H9 (cell line): Measurements from ENCODE around the gene DPM2. TPM values are rescaled to one million over a fixed set of nuclear protein-coding genes. Genes with fewer than 3 reads are reported as not detected.

ENCODE experiments used
- DNase-seq: peaks from one replicate; pipeline ENCODE4 v3.0.0-alpha.2; 2017
- H2AFZ ChIP-seq: one replicate; pipeline ENCODE4 v1.6.1; 2013; ENCODE audit warnings: mild to moderate bottlenecking, low read length, control low read depth, moderate library complexity
- H2AK5ac ChIP-seq: 2 replicates; pipeline ENCODE4 v1.6.1; 2013; ENCODE audit warnings: low read length, control low read depth, mixed read lengths; ENCODE audit not compliant: insufficient read length
- H2BK120ac ChIP-seq: one replicate; pipeline ENCODE4 v1.6.1; 2013; ENCODE audit warnings: low read depth, mild to moderate bottlenecking, low read length, control low read depth, inconsistent platforms; ENCODE audit not compliant: poor library complexity, severe bottlenecking
- H2BK12ac ChIP-seq: 2 replicates; pipeline ENCODE4 v1.6.1; 2013; ENCODE audit warnings: low read length, control low read depth, mixed read lengths, low read depth; ENCODE audit not compliant: insufficient read length
- H2BK15ac ChIP-seq: 2 replicates; pipeline ENCODE4 v1.6.1; 2013; ENCODE audit warnings: low read depth, low read length, control low read depth
- H2BK20ac ChIP-seq: one replicate; pipeline ENCODE4 v1.6.1; 2013; ENCODE audit warnings: low read depth, mild to moderate bottlenecking, low read length, control low read depth, inconsistent platforms; ENCODE audit not compliant: poor library complexity, severe bottlenecking
- H2BK5ac ChIP-seq: 2 replicates; pipeline ENCODE4 v1.6.1; 2013; ENCODE audit warnings: low read length, control low read depth, mixed read lengths; ENCODE audit not compliant: insufficient read length
- H3K14ac ChIP-seq: 2 replicates; pipeline ENCODE4 v1.6.1; 2013; ENCODE audit warnings: low read length, control low read depth; ENCODE audit not compliant: insufficient read depth
- H3K18ac ChIP-seq: 2 replicates; pipeline ENCODE4 v1.6.1; 2013; ENCODE audit warnings: low read depth, mild to moderate bottlenecking, mixed read lengths, low read length, control low read depth; ENCODE audit not compliant: insufficient read length
- H3K23ac ChIP-seq: 2 replicates; pipeline ENCODE4 v1.6.1; 2013; ENCODE audit warnings: low read length, control low read depth, mixed read lengths, low read depth; ENCODE audit not compliant: insufficient read length
- H3K23me2 ChIP-seq: 2 replicates; pipeline ENCODE4 v1.6.1; 2013; ENCODE audit warnings: low read depth, mild to moderate bottlenecking, mixed read lengths, low read length, control low read depth; ENCODE audit not compliant: insufficient read length, poor library complexity, severe bottlenecking
- H3K27ac ChIP-seq: 2 replicates; pipeline ENCODE4 v1.5.1; 2013; ENCODE audit warnings: low read length, control low read depth, mixed read lengths, low read depth; ENCODE audit not compliant: insufficient read length
- H3K27me3 ChIP-seq: 2 replicates; pipeline ENCODE4 v1.6.1; 2013; ENCODE audit warnings: low read length, control low read depth, inconsistent platforms; ENCODE audit not compliant: insufficient read depth
- H3K4ac ChIP-seq: 2 replicates; pipeline ENCODE4 v1.6.1; 2013; ENCODE audit warnings: low read depth, mild to moderate bottlenecking, control low read depth, inconsistent platforms, low read length, moderate library complexity
- H3K4me1 ChIP-seq: 2 replicates; pipeline ENCODE4 v1.6.1; 2013; ENCODE audit warnings: low read length, control low read depth, inconsistent platforms; ENCODE audit not compliant: insufficient read depth
- H3K4me2 ChIP-seq: 2 replicates; pipeline ENCODE4 v1.6.1; 2013; ENCODE audit warnings: low read length, control low read depth, mixed read lengths; ENCODE audit not compliant: insufficient read length, insufficient read depth
- H3K56ac ChIP-seq: 2 replicates; pipeline ENCODE4 v1.6.1; 2013; ENCODE audit warnings: low read depth, mild to moderate bottlenecking, mixed read lengths, low read length, control low read depth; ENCODE audit not compliant: insufficient read length
- H3K79me1 ChIP-seq: 2 replicates; pipeline ENCODE4 v1.6.1; 2013; ENCODE audit warnings: low read depth, mild to moderate bottlenecking, moderate library complexity, low read length, control low read depth, inconsistent platforms; ENCODE audit not compliant: insufficient read depth, poor library complexity, severe bottlenecking
- H3K79me2 ChIP-seq: 2 replicates; pipeline ENCODE4 v1.6.1; 2013; ENCODE audit warnings: low read length, control low read depth, inconsistent platforms; ENCODE audit not compliant: insufficient read depth
- H3K9ac ChIP-seq: 2 replicates; pipeline ENCODE4 v1.6.1; 2013; ENCODE audit warnings: low read length, control low read depth, mixed read lengths; ENCODE audit not compliant: insufficient read length; ENCODE audit errors: extremely low read depth
- H3K9me3 ChIP-seq: one replicate; pipeline ENCODE4 v1.6.1; 2013; ENCODE audit warnings: low read depth, low read length, inconsistent platforms; ENCODE audit not compliant: control insufficient read depth
- H3T11ph ChIP-seq: one replicate; pipeline ENCODE4 v1.6.1; 2013; ENCODE audit warnings: mild to moderate bottlenecking, low read length, control low read depth, inconsistent platforms
- H4K20me1 ChIP-seq: one replicate; pipeline ENCODE4 v1.6.1; 2013; ENCODE audit not compliant: control insufficient read depth, insufficient read length, insufficient read depth
- H4K5ac ChIP-seq: 2 replicates; pipeline ENCODE4 v1.6.1; 2013; ENCODE audit warnings: low read depth, mild to moderate bottlenecking, mixed read lengths, low read length, control low read depth; ENCODE audit not compliant: insufficient read length
- H4K8ac ChIP-seq: replicated peaks from 2 replicates; pipeline ENCODE4 v1.6.1; 2013; ENCODE audit warnings: low read length, control low read depth, mixed read lengths, low read depth; ENCODE audit not compliant: insufficient read length
- H4K91ac ChIP-seq: 2 replicates; pipeline ENCODE4 v1.6.1; 2013; ENCODE audit warnings: low read depth, mild to moderate bottlenecking, moderate library complexity, mixed read lengths, low read length, control low read depth; ENCODE audit not compliant: insufficient read length
- H3K27ac Mint-ChIP-seq, 3 experiments: 2 replicates in 2 of 3; 3 replicates in 1 of 3; pipeline ENCODE4 v1.8.0; 2020 to 2021; ENCODE audit warnings: mixed read lengths in 3 of 3, mild to moderate bottlenecking in 1 of 3, moderate library complexity in 1 of 3
- H3K27me3 Mint-ChIP-seq: 2 replicates; pipeline ENCODE4 v1.8.0; 2021; ENCODE audit warnings: low read depth, mild to moderate bottlenecking, moderate library complexity, mixed read lengths
- H3K36me3 Mint-ChIP-seq, 3 experiments: 2 replicates in 2 of 3; 3 replicates in 1 of 3; pipeline ENCODE4 v1.8.0; 2020 to 2021; ENCODE audit warnings: low read depth in 3 of 3, mixed read lengths in 3 of 3; ENCODE audit not compliant: insufficient read depth in 1 of 3
- H3K4me1 Mint-ChIP-seq, 2 experiments: 2 replicates each; pipeline ENCODE4 v1.8.0; 2020; ENCODE audit warnings: mixed read lengths in 2 of 2
- H3K4me3 Mint-ChIP-seq, 2 experiments: 2 replicates in 1 of 2; 3 replicates in 1 of 2; pipeline ENCODE4 v1.8.0; 2020 to 2021; ENCODE audit warnings: mild to moderate bottlenecking in 2 of 2, mixed read lengths in 2 of 2, moderate library complexity in 1 of 2
- H3K9me3 Mint-ChIP-seq, 2 experiments: 2 replicates in 1 of 2; 3 replicates in 1 of 2; pipeline ENCODE4 v1.8.0; 2020; ENCODE audit warnings: mild to moderate bottlenecking in 2 of 2, mixed read lengths in 2 of 2, moderate library complexity in 1 of 2
- CTCF ChIP-seq: fragments of 200-600 bp; sonication (generic); conservative IDR thresholded peaks from 3 replicates; pipeline ENCODE4 v1.8.0; 2021; ENCODE audit warnings: antibody characterized with exemption, mild to moderate bottlenecking
- WGBS: extraction: QIAGEN DNeasy Blood & Tissue Kit; methylation state at CpG from one replicate; pipeline ENCODE4 v1.1.7; 2013; ENCODE audit warnings: missing lambda C conversion rate, low lambda C conversion rate, mixed read lengths; ENCODE audit not compliant: insufficient read length; ENCODE audit errors: extremely low coverage; 5-methylcytosine and 5-hydroxymethylcytosine counted together
- total RNA-seq: library from RNA; stranded (reverse); gene quantifications from 2 replicates; pipeline ENCODE4 v1.2.1, GENCODE V29; 2021

Gene DPM2
- total RNA-seq, 1 experiment from 2014 or later, result 46.1 TPM

DNA sequence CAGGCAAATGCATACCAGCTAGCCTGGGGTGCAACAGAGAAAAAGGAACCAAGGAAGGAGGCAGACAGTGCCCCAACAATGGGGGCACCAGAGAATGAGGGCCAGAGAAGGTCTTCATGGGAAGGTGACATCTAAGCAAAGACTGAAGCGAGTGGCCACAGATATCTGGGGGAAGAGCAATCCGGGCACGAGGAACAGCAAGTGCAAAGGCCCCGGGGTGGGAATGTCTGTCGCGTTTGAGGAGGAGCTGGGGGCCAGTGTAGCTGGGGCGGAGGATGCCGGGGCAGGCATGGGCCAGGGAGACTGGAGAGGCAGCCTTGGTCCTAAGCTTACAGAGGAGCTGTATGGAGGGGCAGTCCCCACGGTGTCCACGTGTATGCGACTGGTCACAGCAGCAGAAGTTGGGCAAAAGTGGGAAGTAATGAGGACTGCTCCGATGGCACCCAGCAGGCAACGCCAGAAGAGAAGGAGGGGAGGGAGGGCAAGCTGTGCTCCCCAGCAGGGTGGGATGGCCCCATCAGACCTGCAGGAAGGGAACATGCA, 24.0 kb upstream of the DPM2 start:
- H3K9me3 ChIP-seq, result no peaks in the 10 kb centered on the region
- no peaks in the 10 kb centered on the region; the same call in 1 of the 2 replicates for H3K4me1 ChIP-seq
- H2BK15ac ChIP-seq, result no peak overlapping the region
- no peaks in the 10 kb centered on the region for H3K27me3 Mint-ChIP-seq
- no peak overlapping the region for H2BK120ac ChIP-seq
- no peak overlapping the region for H3K23ac ChIP-seq
- DNase-seq, result no peak
- no peak overlapping the region for H2BK12ac ChIP-seq
- H3K27me3 ChIP-seq, result no peaks in the 10 kb centered on the region
- no peak overlapping the region for H2BK5ac ChIP-seq
- H3K4me1 Mint-ChIP-seq, result peaks cover 50 to 59% of the 10 kb centered on the region in 2 experiments
- H3K36me3 Mint-ChIP-seq, result peaks cover 0 to 9% (median 6%) of the 10 kb centered on the region in 3 experiments; a peak in 5 of 7 replicates
- H3K18ac ChIP-seq, result no peak overlapping the region
- H3K79me2 ChIP-seq, result peaks cover 8% of the 10 kb centered on the region; the same call in 1 of the 2 replicates
- H4K5ac ChIP-seq, result no peak overlapping the region
- peaks cover 2% of the 10 kb centered on the region for H3K79me1 ChIP-seq
- H3K4me2 ChIP-seq, result no peak overlapping the region
- peak overlapping the region; percentile 49 to 73 (median 59); a peak in 4 of 7 replicates for H3K27ac Mint-ChIP-seq
- no peak overlapping the region for H3K27ac ChIP-seq
- H3K9ac ChIP-seq, result no peak overlapping the region
- no peaks in the 10 kb centered on the region for H4K20me1 ChIP-seq
- no peaks in the 10 kb centered on the region for H3K23me2 ChIP-seq
- no peak overlapping the region for H3K4ac ChIP-seq
- H4K91ac ChIP-seq, result no peak overlapping the region
- H2BK20ac ChIP-seq, result no peak overlapping the region
- peak overlapping the region in 1 of 2 experiments; percentile 6; a peak in 1 of 5 replicates for H3K4me3 Mint-ChIP-seq
- H3K14ac ChIP-seq, result no peak overlapping the region
- H2AK5ac ChIP-seq, result no peak overlapping the region
- no peaks in the 10 kb centered on the region for H3K9me3 Mint-ChIP-seq
- H3T11ph ChIP-seq, result no peak overlapping the region
- H4K8ac ChIP-seq, result no peak overlapping the region
- WGBS, result no CpG with 5 or more reads among the region's 13 CpGs
- TF ChIP-seq CTCF, result no peak
- no peak overlapping the region for H3K56ac ChIP-seq
- no peak overlapping the region for H2AFZ ChIP-seq
